Right atrium auricular region (tissue), 2 donors: ENCODE results near the gene BCOR. TPM values are rescaled to one million over a fixed set of nuclear protein-coding genes. Genes with fewer than 3 reads are reported as not detected.

Experiments used
- DNase-seq: peaks from one replicate; pipeline ENCODE4 v3.0.0-alpha.2; 2019; ENCODE audit warnings: low spot score
- H3K27ac ChIP-seq, 2 donors: fragments of 200-600 bp; sonication (generic); 1 replicate in 1 of 2; 2 replicates in 1 of 2; pipeline ENCODE4 v1.5.1; 2016 to 2019
- H3K27me3 ChIP-seq, 2 donors: fragments of 200-600 bp; sonication (generic); one replicate each; pipeline versions ENCODE4 v1.5.1 to v1.6.0; 2017 to 2019
- H3K36me3 ChIP-seq: fragments of 200-600 bp; sonication (generic); one replicate; pipeline ENCODE4 v1.5.1; 2016
- H3K4me1 ChIP-seq, 2 donors: fragments of 200-600 bp; sonication (generic); one replicate each; pipeline versions ENCODE4 v1.5.1 to v1.6.0; 2017 to 2019
- H3K4me3 ChIP-seq, 2 donors: fragments of 200-600 bp; sonication (generic); 1 replicate in 1 of 2; 2 replicates in 1 of 2; pipeline ENCODE4 v1.5.1; 2017 to 2019; ENCODE audit warnings: mild to moderate bottlenecking in 1 of 2, moderate library complexity in 1 of 2
- H3K9me3 ChIP-seq, 2 donors: fragments of 200-600 bp; sonication (generic); one replicate each; pipeline ENCODE4 v1.5.1; 2019
- CTCF ChIP-seq, 2 donors: fragments of 200-600 bp; sonication (generic); IDR thresholded peaks; one replicate each; pipeline ENCODE4 v1.5.1; 2019; ENCODE audit warnings: antibody characterized with exemption in 2 of 2
- total RNA-seq, 2 donors: library from RNA; depleted of rRNA; stranded (reverse); fragments of >200 nt; gene quantifications; one replicate each; pipeline ENCODE4 v1.1.0, GENCODE V29; 2016

The BCOR gene
- total RNA-seq, 2 donors from 2014 or later = 24.3 to 37.1 TPM

GRCh38 chrX:40061005-40061404 is 36.8 kb downstream of the BCOR start:
- Histone ChIP-seq H3K4me1 (no peaks in the 10 kb centered on the region), H3K4me3 (no peak overlapping the region), H3K27ac (no peak overlapping the region), H3K36me3 (peaks cover 32% of the 10 kb centered on the region), H3K9me3 (no peaks in the 10 kb centered on the region), H3K27me3 (no peaks in the 10 kb centered on the region)
- no peak for DNase-seq
- TF ChIP-seq CTCF (IDR thresholded peaks at IDR 0.05) = no peak

GRCh38 chrX:40060356-40060845 is 37.4 kb downstream of the BCOR start:
- no peak for DNase-seq
- Histone ChIP-seq H3K27me3 (no peaks in the 10 kb centered on the region), H3K4me3 (no peak overlapping the region), H3K9me3 (no peaks in the 10 kb centered on the region), H3K36me3 (peaks cover 38% of the 10 kb centered on the region), H3K4me1 (no peaks in the 10 kb centered on the region), H3K27ac (no peak overlapping the region)
- no peak for TF ChIP-seq CTCF (IDR thresholded peaks at IDR 0.05)

- no peak for DNase-seq
- Histone ChIP-seq H3K4me1 (no peaks in the 10 kb centered on the region), H3K4me3 (no peak overlapping the region), H3K27ac (no peak overlapping the region), H3K27me3 (no peaks in the 10 kb centered on the region), H3K9me3 (no peaks in the 10 kb centered on the region), H3K36me3 (peaks cover 50% of the 10 kb centered on the region)
- TF ChIP-seq CTCF (IDR thresholded peaks at IDR 0.05) = no peak
These were observed 39.0 kb downstream of the BCOR start for GRCh38 chrX:40058719-40059118.

GRCh38 chrX:40057405-40057804 is 40.4 kb downstream of the BCOR start:
- H3K4me3 ChIP-seq = no peak overlapping the region
- DNase-seq = no peak
- H3K27ac ChIP-seq = no peak overlapping the region
- TF ChIP-seq CTCF (IDR thresholded peaks at IDR 0.05) = no peak
- H3K4me1 ChIP-seq = no peaks in the 10 kb centered on the region
- H3K27me3 ChIP-seq = no peaks in the 10 kb centered on the region
- peaks cover 0 to 6% of the 10 kb centered on the region in 2 donors for H3K9me3 ChIP-seq
- peaks cover 51% of the 10 kb centered on the region for H3K36me3 ChIP-seq

GRCh38 chrX:40056420-40056819 is 41.3 kb downstream of the BCOR start:
- peaks cover 60% of the 10 kb centered on the region for H3K36me3 ChIP-seq

More at GRCh38 chrX:40056420-40056819, 41.3 kb downstream of the BCOR start:
- H3K4me1 ChIP-seq = no peaks in the 10 kb centered on the region
- TF ChIP-seq CTCF (IDR thresholded peaks at IDR 0.05) = no peak
- no peaks in the 10 kb centered on the region for H3K27me3 ChIP-seq
- H3K9me3 ChIP-seq = peaks cover 0 to 16% of the 10 kb centered on the region in 2 donors
- no peak overlapping the region for H3K4me3 ChIP-seq
- H3K27ac ChIP-seq = no peak overlapping the region
- no peak for DNase-seq
